ENCODE results near the gene EML4.

Gene EML4

DNA sequence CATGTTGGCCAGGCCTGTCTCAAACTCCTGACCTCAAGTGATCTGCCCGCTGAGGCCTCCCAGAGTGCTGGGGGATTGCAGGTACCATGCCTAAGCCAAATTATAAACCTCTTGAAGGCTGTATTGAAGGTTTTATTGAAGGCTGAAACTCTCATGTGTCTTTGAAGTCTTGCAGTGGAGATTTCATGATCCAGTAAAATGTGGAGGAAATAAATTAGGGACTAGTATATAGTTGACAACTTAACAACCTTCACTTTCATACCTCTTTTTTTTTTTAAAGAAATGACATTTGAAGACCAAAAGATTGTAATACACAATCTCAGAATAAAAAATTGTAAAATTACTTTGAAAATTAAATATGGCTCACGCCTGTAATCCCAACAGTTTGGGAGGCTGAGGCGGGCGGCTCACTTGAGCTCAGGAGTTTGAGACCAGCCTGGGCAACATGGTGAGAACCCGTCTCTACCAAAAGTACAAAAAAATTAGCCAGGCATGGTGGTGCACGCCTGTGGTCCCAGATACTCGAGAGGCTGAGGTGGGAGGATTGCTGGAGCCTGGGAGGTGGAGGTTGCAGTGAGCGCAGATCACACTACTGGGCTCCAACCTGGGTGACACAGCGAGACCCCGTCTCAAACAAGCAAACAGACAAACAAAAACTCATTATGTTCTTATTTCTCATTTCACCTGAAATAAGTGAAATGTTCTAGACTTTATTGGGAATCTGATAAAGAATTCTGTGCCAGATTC, 8.0 kb downstream of the EML4 start:
- no peak overlapping the region for H3K27ac ChIP-seq (ENCODE audit: low read length)
- no peaks in the 10 kb centered on the region for H3K36me3 ChIP-seq (ENCODE audit: control insufficient read depth in 2 of 2, insufficient read depth in 2 of 2, low read length in 2 of 2)
- no peaks in the 10 kb centered on the region for H3K4me1 ChIP-seq (ENCODE audit: control insufficient read depth, insufficient read depth, low read length)
- H3K4me3 ChIP-seq (ENCODE audit: low read length in 2 of 2): no peak overlapping the region
- H3K27me3 ChIP-seq (ENCODE audit: control insufficient read depth in 1 of 2, insufficient read depth in 2 of 2, low read length in 2 of 2): no peaks in the 10 kb centered on the region
- H3K9ac ChIP-seq (ENCODE audit: low read length in 2 of 2): no peak overlapping the region
- H3K9me3 ChIP-seq (ENCODE audit: control insufficient read depth in 2 of 2, low read length in 2 of 2): no peaks in the 10 kb centered on the region

DNA sequence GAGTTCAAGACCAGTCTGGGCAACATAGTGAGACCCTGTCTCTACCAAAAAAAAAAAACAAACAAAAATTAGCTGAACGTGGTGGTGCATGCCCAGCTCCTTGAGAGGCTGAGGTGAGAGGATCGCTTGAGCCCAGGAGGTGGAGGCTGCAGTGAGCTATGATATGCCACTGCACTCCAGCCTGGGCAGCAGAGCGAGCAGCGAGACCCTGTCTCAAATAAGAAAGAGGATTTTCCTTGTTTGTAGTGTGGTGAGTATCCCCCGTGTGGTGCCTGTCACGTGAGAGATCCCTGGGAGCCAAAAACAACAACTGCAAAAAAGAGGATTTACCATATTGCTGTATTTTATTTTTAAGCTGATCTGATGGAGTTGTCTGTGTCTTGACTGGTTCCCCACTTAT, 9.2 kb downstream of the EML4 start:
- Histone ChIP-seq H3K27me3 (ENCODE audit: control insufficient read depth in 1 of 2, insufficient read depth in 2 of 2, low read length in 2 of 2) (no peaks in the 10 kb centered on the region), H3K4me3 (ENCODE audit: low read length in 2 of 2) (no peak overlapping the region), H3K36me3 (ENCODE audit: control insufficient read depth in 2 of 2, insufficient read depth in 2 of 2, low read length in 2 of 2) (no peaks in the 10 kb centered on the region), H3K9me3 (ENCODE audit: control insufficient read depth in 2 of 2, low read length in 2 of 2) (no peaks in the 10 kb centered on the region), H3K9ac (ENCODE audit: low read length in 2 of 2) (no peak overlapping the region), H3K4me1 (ENCODE audit: control insufficient read depth, insufficient read depth, low read length) (peaks cover 5% of the 10 kb centered on the region), H3K27ac (ENCODE audit: low read length) (no peak overlapping the region)

DNA sequence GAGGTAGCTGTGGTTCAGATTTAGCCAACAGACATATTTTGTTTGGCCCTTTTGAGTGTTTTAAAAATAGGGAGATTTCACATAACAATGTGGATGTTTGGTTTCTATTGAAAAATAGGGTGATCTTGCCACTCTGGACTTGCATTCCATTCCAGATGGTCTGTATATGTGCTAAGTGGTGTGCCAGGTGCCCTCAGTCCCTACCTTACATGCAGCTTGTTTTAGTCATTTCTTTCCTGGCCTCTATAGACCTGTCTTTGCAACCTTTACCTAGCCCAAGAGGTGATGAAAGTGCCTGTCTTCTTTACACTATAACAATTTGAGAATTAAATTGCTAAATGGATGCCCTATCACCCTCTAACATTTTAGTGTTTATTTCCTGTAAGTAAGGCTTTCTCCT, 11.1 kb downstream of the EML4 start:
- Histone ChIP-seq H3K27me3 (ENCODE audit: control insufficient read depth in 1 of 2, insufficient read depth in 2 of 2, low read length in 2 of 2) (no peaks in the 10 kb centered on the region), H3K36me3 (ENCODE audit: control insufficient read depth in 2 of 2, insufficient read depth in 2 of 2, low read length in 2 of 2) (no peaks in the 10 kb centered on the region), H3K9ac (ENCODE audit: low read length in 2 of 2) (no peak overlapping the region), H3K27ac (ENCODE audit: low read length) (no peak overlapping the region), H3K4me3 (ENCODE audit: low read length in 2 of 2) (no peak overlapping the region), H3K4me1 (ENCODE audit: control insufficient read depth, insufficient read depth, low read length) (peaks cover 5% of the 10 kb centered on the region), H3K9me3 (ENCODE audit: control insufficient read depth in 2 of 2, low read length in 2 of 2) (no peaks in the 10 kb centered on the region)

DNA sequence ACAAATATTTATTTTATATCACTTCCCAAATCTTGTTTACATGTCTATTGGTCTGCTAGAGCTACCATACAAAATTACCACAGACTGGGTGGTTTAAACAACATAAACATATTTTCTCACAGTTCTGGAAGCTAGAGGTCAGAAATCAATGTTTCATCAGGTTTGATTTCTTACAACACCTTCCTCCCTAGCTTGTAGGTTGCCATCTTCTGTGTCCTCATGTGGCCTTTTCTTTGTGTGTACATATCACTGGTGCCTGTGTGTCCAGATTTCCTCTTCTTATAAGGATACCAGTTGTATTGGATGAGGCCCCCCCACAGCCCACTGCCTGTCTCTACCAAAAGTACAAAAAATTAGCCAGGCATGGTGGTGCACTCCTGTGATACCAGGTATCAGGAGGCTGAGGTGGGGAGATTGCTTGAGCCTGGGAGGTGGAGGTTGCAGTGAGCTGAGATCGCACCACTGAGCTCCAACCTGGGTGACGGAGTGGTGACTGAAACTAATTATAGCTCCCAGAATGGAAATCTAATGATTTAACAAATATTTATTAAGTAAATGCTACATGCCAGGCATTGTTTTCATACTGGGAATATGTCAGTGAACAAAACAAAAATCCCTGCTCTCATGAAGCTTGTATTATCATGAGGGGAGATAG, 13.6 kb downstream of the EML4 start:
- Histone ChIP-seq H3K27me3 (ENCODE audit: control insufficient read depth in 1 of 2, insufficient read depth in 2 of 2, low read length in 2 of 2) (no peaks in the 10 kb centered on the region), H3K27ac (ENCODE audit: low read length) (no peak overlapping the region), H3K36me3 (ENCODE audit: control insufficient read depth in 2 of 2, insufficient read depth in 2 of 2, low read length in 2 of 2) (no peaks in the 10 kb centered on the region), H3K9me3 (ENCODE audit: control insufficient read depth in 2 of 2, low read length in 2 of 2) (no peaks in the 10 kb centered on the region), H3K4me3 (ENCODE audit: low read length in 2 of 2) (no peak overlapping the region), H3K9ac (ENCODE audit: low read length in 2 of 2) (no peak overlapping the region), H3K4me1 (ENCODE audit: control insufficient read depth, insufficient read depth, low read length) (peaks cover 5% of the 10 kb centered on the region)

DNA sequence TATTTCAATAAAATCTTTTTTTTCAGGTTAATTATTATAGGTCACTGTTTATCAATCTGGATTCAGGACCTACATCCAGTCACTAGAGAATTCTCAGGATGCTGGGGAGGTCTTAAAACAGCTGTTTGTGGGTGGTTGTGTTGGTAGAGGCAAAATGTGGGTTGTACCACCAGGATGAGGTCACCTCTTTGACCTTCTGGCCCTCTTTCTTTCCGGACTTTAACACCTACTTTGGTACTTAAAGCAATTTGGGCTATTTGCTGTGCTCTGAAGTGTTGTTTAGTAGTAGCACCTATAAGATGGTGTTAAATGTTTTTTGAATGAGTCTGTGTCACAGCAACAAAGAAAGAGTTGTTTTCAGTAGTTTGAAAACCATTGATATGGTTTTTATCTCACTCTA, 14.6 kb downstream of the EML4 start:
- Histone ChIP-seq H3K27me3 (ENCODE audit: control insufficient read depth in 1 of 2, insufficient read depth in 2 of 2, low read length in 2 of 2) (no peaks in the 10 kb centered on the region), H3K36me3 (ENCODE audit: control insufficient read depth in 2 of 2, insufficient read depth in 2 of 2, low read length in 2 of 2) (no peaks in the 10 kb centered on the region), H3K9me3 (ENCODE audit: control insufficient read depth in 2 of 2, low read length in 2 of 2) (no peaks in the 10 kb centered on the region), H3K4me3 (ENCODE audit: low read length in 2 of 2) (no peak overlapping the region), H3K4me1 (ENCODE audit: control insufficient read depth, insufficient read depth, low read length) (peaks cover 5% of the 10 kb centered on the region), H3K9ac (ENCODE audit: low read length in 2 of 2) (no peak overlapping the region), H3K27ac (ENCODE audit: low read length) (no peak overlapping the region)

DNA sequence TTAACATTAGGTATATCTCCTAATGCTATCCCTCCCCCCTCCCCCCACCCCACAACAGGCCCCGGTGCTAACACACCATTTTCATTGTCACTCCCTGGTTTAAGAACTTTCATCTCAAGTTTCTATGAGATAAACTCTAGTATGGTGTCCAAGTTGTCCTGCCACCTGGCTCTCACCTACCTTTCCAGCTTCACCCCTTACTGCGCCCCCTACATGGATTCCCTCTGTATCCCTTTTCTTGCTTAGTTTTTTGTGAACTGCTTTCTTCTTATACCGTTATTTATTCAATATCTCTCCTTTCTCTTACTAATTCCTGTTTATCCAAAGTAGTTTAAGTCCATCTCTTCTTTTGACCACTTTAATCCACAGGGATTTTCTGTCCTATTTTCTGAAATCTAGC, 15.2 kb downstream of the EML4 start:
- Histone ChIP-seq H3K9ac (ENCODE audit: low read length in 2 of 2) (no peak overlapping the region), H3K36me3 (ENCODE audit: control insufficient read depth in 2 of 2, insufficient read depth in 2 of 2, low read length in 2 of 2) (no peaks in the 10 kb centered on the region), H3K27ac (ENCODE audit: low read length) (no peak overlapping the region), H3K27me3 (ENCODE audit: control insufficient read depth in 1 of 2, insufficient read depth in 2 of 2, low read length in 2 of 2) (no peaks in the 10 kb centered on the region), H3K4me1 (ENCODE audit: control insufficient read depth, insufficient read depth, low read length) (peaks cover 5% of the 10 kb centered on the region), H3K9me3 (ENCODE audit: control insufficient read depth in 2 of 2, low read length in 2 of 2) (no peaks in the 10 kb centered on the region), H3K4me3 (ENCODE audit: low read length in 2 of 2) (no peak overlapping the region)

DNA sequence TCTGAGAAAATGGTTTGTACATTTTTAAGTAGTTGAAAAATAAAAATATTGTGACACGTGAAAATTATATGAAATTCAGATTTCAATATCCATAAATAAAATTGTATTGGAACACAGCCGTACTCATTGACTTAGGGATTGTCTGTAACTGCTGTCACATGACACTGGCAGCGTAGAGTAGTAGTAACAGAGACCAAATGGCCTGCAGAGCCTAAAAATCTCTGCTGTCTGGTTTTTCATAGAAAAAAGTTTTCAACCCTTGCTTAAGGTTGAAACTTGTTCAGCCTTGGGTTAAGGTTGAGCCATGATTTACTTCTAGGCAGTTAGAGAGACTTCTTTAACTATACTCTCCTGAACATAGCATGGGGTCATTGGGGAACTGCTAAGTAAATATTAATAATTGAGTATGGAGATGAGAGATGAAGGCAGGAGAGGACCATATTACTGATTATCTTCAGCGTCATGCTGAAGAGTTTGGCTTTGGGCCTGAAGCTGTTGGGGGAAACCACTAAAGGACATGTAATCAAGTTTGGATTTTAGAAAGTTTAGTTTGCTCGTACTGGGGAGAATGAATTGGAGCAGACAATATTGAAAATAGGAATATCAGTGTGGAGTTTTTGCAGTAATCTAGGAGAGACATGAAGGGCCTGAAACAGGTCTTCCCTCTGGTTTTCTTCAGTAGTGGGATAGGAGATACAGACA, 16.2 kb downstream of the EML4 start:
- Histone ChIP-seq H3K4me1 (ENCODE audit: control insufficient read depth, insufficient read depth, low read length) (peaks cover 5% of the 10 kb centered on the region), H3K9ac (ENCODE audit: low read length in 2 of 2) (no peak overlapping the region), H3K4me3 (ENCODE audit: low read length in 2 of 2) (no peak overlapping the region), H3K9me3 (ENCODE audit: control insufficient read depth in 2 of 2, low read length in 2 of 2) (no peaks in the 10 kb centered on the region), H3K27me3 (ENCODE audit: control insufficient read depth in 1 of 2, insufficient read depth in 2 of 2, low read length in 2 of 2) (no peaks in the 10 kb centered on the region), H3K27ac (ENCODE audit: low read length) (no peak overlapping the region), H3K36me3 (ENCODE audit: control insufficient read depth in 2 of 2, insufficient read depth in 2 of 2, low read length in 2 of 2) (no peaks in the 10 kb centered on the region)

DNA sequence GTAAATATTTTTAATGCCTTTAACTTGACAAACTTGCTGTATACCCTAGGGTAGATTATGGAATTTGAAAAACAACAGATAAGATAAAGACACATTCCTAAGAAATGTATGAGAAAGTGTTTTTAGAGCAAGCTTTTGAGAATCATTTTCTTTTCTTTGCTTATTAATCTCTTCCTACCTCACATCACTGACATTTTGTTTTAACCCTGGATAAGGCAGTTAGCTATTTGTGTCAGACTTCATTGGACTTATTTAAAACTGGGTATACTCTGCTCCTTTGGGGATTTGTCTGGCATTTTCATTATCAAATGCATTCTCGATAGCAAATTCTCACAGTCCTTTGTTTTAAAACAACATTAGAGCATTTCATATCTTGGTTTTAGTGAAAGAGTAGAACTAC, 17.2 kb downstream of the EML4 start:
- H3K4me3 ChIP-seq (ENCODE audit: low read length in 2 of 2): no peak overlapping the region
- H3K36me3 ChIP-seq (ENCODE audit: control insufficient read depth in 2 of 2, insufficient read depth in 2 of 2, low read length in 2 of 2): no peaks in the 10 kb centered on the region
- no peaks in the 10 kb centered on the region for H3K9me3 ChIP-seq (ENCODE audit: control insufficient read depth in 2 of 2, low read length in 2 of 2)
- H3K9ac ChIP-seq (ENCODE audit: low read length in 2 of 2): no peak overlapping the region
- peaks cover 5% of the 10 kb centered on the region for H3K4me1 ChIP-seq (ENCODE audit: control insufficient read depth, insufficient read depth, low read length)
- H3K27me3 ChIP-seq (ENCODE audit: control insufficient read depth in 1 of 2, insufficient read depth in 2 of 2, low read length in 2 of 2): no peaks in the 10 kb centered on the region
- H3K27ac ChIP-seq (ENCODE audit: low read length): no peak overlapping the region

DNA sequence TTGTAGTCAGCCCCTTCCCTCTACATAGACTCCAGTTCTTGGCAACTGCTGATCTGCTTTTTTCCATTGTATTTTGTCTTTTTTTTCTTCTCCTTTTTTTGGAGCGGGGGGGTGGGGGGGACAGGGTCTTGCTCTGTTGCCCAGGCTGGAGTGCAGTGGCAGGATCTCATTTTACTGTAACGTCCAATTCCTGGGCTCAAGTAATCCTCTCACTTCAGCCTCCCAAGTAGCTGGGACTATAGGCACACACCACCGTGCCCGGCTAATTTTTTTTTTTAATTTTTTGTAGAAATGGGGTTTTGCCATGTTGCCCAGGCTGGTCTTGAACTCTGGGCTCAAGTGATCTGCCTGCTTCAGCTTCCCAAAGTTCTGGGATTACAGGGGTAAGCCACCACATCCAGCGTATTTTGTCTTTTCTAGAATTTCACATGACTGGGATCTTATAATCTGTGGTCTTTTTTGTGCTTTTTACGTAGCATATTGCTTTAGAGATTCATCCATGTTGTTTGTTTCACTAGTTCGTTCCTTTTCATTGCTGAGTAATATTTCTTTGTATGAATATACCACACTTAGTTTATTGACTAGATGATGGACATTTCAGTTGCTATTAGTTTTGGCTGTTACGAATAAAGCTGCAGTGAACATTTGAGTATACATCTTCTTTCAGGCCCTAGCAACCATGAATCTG, 17.9 kb downstream of the EML4 start:
- Histone ChIP-seq H3K27me3 (ENCODE audit: control insufficient read depth in 1 of 2, insufficient read depth in 2 of 2, low read length in 2 of 2) (no peaks in the 10 kb centered on the region), H3K9me3 (ENCODE audit: control insufficient read depth in 2 of 2, low read length in 2 of 2) (no peaks in the 10 kb centered on the region), H3K4me1 (ENCODE audit: control insufficient read depth, insufficient read depth, low read length) (peaks cover 5% of the 10 kb centered on the region), H3K36me3 (ENCODE audit: control insufficient read depth in 2 of 2, insufficient read depth in 2 of 2, low read length in 2 of 2) (no peaks in the 10 kb centered on the region), H3K4me3 (ENCODE audit: low read length in 2 of 2) (no peak overlapping the region), H3K27ac (ENCODE audit: low read length) (no peak overlapping the region), H3K9ac (ENCODE audit: low read length in 2 of 2) (no peak overlapping the region)

DNA sequence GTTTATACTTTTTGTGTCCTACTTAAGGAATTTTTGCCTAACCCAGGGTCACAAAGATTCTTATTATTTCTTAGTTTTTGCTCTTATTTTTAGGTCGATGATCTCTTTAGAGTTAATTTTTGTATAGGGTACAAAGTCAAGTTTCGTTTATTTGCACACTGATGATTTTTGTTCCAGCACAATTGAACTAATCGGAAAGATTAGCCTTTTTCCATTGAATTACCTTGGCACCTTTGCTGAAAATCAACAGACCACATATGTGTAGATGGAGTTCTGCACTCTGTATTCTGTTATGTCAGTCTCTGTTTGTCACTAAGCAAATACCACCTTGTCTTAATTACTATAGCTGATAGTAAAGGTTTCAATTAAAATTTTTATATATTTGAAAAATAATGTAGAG, 18.7 kb downstream of the EML4 start:
- H3K4me1 ChIP-seq (ENCODE audit: control insufficient read depth, insufficient read depth, low read length): peaks cover 1% of the 10 kb centered on the region
- no peaks in the 10 kb centered on the region for H3K9me3 ChIP-seq (ENCODE audit: control insufficient read depth in 2 of 2, low read length in 2 of 2)
- H3K9ac ChIP-seq (ENCODE audit: low read length in 2 of 2): no peak overlapping the region
- no peak overlapping the region for H3K27ac ChIP-seq (ENCODE audit: low read length)
- no peaks in the 10 kb centered on the region for H3K27me3 ChIP-seq (ENCODE audit: control insufficient read depth in 1 of 2, insufficient read depth in 2 of 2, low read length in 2 of 2)
- no peaks in the 10 kb centered on the region for H3K36me3 ChIP-seq (ENCODE audit: control insufficient read depth in 2 of 2, insufficient read depth in 2 of 2, low read length in 2 of 2)
- H3K4me3 ChIP-seq (ENCODE audit: low read length in 2 of 2): no peak overlapping the region

Data from stomach smooth muscle (tissue), 2 donors.